GM21447 (cell line): ENCODE measurements around the gene LYZL6.

Experiments
- ATAC-seq: cut with Tn5 transposase; IDR thresholded peaks from one replicate; pipeline ENCODE4 v1.9.1; 2021; ENCODE audit not compliant: unreplicated experiment

The LYZL6 gene

DNA sequence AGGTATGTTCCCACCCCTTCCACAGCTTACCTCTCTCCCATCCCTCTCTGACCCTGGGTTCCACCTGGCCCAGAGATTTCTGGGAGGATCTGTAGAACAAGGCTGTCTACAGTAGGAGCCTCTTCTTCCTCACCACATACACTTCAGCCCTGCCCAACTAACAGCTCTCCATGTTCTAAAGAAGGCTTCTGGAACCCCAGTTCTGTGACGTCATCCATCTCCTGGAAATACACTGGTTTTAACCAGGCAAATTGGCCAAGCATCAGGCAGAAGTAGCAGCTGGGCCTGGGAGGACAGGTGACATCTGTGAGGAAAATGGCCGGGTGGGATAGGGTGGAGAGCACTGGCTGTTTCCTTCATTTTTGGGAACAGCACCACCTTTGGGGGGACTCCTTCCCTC, at the start of gene LYZL6:
TSS of gene LYZL6 (minus strand) at position 177 of the 400 bp plus-strand sequence. CDS start 4,357 bp downstream, outside the sequence.
- ATAC-seq = no peak

DNA sequence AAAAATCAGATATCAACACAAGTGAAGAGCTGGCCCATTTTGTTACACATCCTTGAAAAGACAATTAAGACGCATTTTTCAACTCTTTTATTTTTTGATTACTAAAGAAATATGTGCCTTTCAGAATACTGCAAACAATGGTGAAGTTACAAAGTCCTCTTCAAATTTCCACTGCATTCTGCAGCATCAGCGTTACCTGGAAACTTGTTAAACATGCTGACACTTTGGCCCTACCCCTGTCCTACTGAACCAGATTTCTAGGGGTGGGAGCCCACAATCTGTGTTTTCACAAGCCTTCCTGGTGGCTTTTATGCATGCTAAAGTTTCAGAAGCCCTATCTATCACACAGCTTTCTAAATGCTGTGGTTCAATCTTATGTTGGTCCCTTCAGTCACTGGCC, 47.6 kb upstream of the LYZL6 start:
- ATAC-seq = no peak

DNA sequence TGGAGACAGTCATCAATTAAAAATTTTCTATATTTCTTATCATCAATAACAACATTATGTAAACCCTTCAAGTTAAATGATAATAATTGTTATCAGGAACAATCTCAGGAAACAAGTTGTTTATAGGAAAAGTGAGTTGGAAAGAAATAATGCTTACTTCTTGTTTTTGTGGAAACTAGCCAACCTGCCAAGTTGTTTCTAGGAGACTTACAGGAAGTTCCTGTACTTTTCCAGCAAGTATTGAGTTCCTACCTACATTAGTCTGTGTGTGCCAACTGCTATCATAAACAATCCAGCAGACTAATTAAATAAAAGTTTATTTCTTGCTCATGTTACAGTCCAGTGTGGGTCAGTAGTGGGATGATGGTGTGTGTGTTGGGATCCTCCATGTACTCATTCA, 44.7 kb upstream of the LYZL6 start:
- ATAC-seq = no peak

DNA sequence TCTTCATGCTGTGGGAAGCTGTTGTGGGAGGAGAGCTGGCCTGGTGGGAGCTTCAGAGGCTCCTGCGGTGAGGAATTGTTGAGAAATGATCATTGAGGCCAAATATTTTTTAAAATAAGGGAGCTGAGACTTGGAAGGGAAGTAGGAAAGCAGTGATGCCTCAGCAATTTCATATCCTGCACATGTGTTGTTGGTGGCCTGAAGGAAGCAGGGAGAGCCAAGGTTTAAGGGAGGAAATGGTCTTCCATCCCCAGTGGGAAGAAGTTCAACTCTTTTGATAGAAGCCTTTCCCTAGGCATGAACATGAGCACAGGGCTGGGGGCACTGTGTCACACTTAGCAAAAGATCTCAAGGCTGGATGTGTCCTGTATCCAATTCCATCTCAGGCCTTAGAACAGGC, 43.1 kb upstream of the LYZL6 start, which contains the start of gene CCL14:
TSS of gene CCL14 (minus strand) at position 87 of the 400 bp plus-strand sequence. CDS start at position 7, 80 bp downstream.
- ATAC-seq = no peak

GRCh38 chr17:35984140-35984539, 40.6 kb upstream of the LYZL6 start:
- no peak for ATAC-seq

DNA sequence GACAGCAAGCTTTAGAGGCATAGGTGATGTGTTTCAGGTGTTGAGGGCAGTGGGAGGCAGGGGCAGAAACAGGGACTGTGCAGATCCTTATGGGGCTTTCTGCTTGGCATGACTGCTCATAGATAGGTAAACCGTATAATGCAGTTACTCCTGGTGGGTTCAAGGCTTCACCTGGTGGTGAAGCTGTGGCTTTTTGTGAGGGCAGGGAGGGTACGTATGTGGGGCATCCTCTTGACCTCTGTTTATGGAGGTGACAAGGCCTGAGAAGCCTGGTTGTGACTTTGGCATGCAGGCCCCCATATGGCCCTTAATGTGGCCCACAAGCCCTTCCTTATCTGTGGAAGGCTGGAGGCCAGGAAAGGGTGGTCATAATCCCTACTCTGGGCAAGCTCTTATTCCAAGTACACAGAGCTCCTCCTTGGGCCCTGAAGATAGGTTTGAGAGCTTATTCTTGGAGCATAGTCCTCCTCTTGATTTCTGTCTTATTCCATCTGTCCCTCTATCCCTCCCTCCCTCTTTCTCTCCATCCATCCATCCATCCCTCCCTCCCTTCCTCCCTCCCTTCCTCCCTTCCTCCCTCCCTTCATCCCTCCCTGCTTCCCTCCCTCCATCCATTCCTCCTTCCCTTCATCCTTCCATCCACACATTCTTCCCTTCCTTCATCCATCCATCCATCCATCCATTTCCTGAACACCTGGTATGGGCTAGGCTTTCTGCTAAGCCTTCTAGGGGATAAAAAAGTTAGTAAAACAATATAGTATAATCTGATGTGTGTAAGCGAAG, 39.1 kb upstream of the LYZL6 start:
- ATAC-seq = no peak

- ATAC-seq = no peak
Observed at GRCh38 chr17:35981908-35982330, 38.4 kb upstream of the LYZL6 start.

DNA sequence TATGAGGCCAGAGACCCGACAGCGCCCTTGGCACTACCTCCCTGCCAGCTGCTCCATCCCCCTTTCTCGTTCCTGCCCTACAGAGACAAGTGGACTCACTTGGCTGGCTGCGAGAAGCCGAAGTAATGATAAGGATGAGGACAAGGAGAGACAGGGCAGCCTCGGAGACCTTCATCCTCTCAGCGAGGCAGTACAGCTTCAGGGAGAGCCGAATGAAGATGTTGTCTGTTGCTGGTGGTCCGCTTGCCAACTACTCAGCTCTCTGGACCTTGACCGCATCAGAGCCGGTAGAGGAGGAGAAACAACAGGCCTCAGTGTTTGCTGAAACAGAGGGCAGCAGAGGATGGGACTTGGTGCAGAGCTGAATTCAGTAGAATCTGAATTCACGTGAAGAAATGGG, 37.7 kb upstream of the LYZL6 start, which contains the start of gene CCL16:
TSS of gene CCL16 (minus strand) at position 252 of the 400 bp plus-strand sequence. CDS start at position 175, 77 bp downstream.
- no peak for ATAC-seq

GRCh38 chr17:35978346-35978745, 34.8 kb upstream of the LYZL6 start:
- no peak for ATAC-seq

- ATAC-seq = no peak
Observed at GRCh38 chr17:35977509-35977908, 34.0 kb upstream of the LYZL6 start.

- ATAC-seq = no peak
Observed at GRCh38 chr17:35973333-35974260, 30.1 kb upstream of the LYZL6 start.

- no peak for ATAC-seq
Observed at GRCh38 chr17:35972945-35973332, 29.4 kb upstream of the LYZL6 start.

GRCh38 chr17:35972535-35972934, 29.0 kb upstream of the LYZL6 start:
- ATAC-seq = no peak

DNA sequence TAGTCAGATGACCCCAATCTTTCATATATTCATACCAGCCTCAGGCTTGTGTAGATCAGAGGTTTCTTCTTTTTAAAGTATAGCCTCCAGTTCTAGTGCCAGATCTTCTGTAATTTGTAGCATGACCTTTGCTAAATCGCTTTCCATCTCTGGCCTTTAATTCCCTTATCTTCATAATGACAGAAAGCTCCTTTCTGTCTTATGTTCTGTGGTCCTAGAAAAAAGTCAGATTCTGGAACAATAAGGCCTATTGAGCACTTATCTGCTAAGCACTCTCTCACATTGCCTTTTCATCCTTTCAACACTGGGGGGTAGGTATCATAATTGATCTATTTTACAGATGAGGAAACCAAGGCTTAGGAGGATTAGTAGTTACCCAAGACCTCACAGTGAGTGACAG, 28.6 kb upstream of the LYZL6 start:
- ATAC-seq = no peak

GRCh38 chr17:35969558-35970380, 26.3 kb upstream of the LYZL6 start:
- ATAC-seq = no peak

- ATAC-seq = no peak
Observed at GRCh38 chr17:35968520-35969054, 25.1 kb upstream of the LYZL6 start.

DNA sequence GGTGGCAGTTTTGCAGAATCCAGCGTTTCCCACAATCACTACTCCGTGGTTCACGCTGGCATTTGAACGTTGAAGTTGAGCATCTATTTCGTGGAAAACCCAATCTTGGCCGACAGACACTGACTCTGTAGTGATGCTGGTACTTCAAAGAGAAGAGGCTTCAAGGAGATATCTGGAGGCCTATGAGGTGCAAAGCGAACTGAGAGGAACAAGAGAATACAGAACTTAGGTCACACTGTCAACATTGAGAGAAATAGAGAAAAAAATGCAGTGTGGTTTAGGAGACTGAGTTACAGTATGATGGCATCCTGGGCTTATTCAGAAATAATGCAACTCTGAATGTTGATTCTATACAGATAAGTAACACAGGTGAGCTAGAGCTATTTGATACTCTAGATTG, 21.8 kb upstream of the LYZL6 start:
- ATAC-seq = no peak

GRCh38 chr17:35963663-35964062, 20.1 kb upstream of the LYZL6 start:
- ATAC-seq = no peak

DNA sequence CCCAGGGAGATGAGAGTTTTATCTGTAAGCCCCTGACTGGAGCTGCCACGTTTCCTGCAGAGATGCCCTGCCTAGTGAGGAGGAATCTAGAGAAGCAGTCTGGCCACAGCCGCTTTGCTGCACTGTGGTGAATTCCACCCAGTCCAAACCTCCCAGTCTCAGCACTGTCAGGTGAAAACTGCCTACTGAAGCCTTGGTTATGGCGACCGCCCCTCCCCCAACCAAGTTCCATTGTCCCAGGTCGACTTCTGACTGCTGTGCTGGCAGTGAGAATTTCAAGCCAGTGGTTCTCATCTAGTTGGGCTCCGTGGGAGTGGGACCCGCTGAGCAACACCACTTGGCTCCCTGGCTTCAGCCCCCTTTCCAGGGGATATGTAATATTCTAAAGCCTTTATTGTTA, 10.2 kb upstream of the LYZL6 start:
- no peak for ATAC-seq

GRCh38 chr17:35949401-35949800, 5.9 kb upstream of the LYZL6 start:
- no peak for ATAC-seq

- ATAC-seq = no peak
Observed at GRCh38 chr17:35948092-35948491, 4.6 kb upstream of the LYZL6 start.
